Measurements from ENCODE around the gene ICOS. TPM values are rescaled to one million over a fixed set of nuclear protein-coding genes. Genes with fewer than 3 reads are reported as not detected.

Gene ICOS
- total RNA-seq, 1 donor from 2014 or later = not detected

- Mint-ChIP-seq H3K4me3 (ENCODE audit: unreplicated experiment) (no peak overlapping the region), H3K4me1 (ENCODE audit: low read depth, unreplicated experiment) (no peaks in the 10 kb centered on the region), H3K9me3 (ENCODE audit: unreplicated experiment) (no peaks in the 10 kb centered on the region), H3K36me3 (ENCODE audit: unreplicated experiment) (no peaks in the 10 kb centered on the region), H3K27me3 (ENCODE audit: unreplicated experiment) (no peaks in the 10 kb centered on the region), H3K27ac (ENCODE audit: unreplicated experiment) (no peak overlapping the region)
- TF ChIP-seq CTCF (IDR thresholded peaks at IDR 0.05; ENCODE audit: partially characterized antibody, unreplicated experiment) = no peak
- DNase-seq = no peak
Observed at GRCh38 chr2:203994735-203995134, 58.2 kb downstream of the ICOS start.

- H3K27ac Mint-ChIP-seq (ENCODE audit: unreplicated experiment) = no peak overlapping the region
- TF ChIP-seq CTCF (IDR thresholded peaks at IDR 0.05; ENCODE audit: partially characterized antibody, unreplicated experiment) = no peak
- H3K4me3 Mint-ChIP-seq (ENCODE audit: unreplicated experiment) = no peak overlapping the region
- H3K9me3 Mint-ChIP-seq (ENCODE audit: unreplicated experiment) = no peaks in the 10 kb centered on the region
- no peaks in the 10 kb centered on the region for H3K4me1 Mint-ChIP-seq (ENCODE audit: low read depth, unreplicated experiment)
- no peak for DNase-seq
- no peaks in the 10 kb centered on the region for H3K27me3 Mint-ChIP-seq (ENCODE audit: unreplicated experiment)
- no peaks in the 10 kb centered on the region for H3K36me3 Mint-ChIP-seq (ENCODE audit: unreplicated experiment)
Observed at GRCh38 chr2:203996692-203997091, 60.1 kb downstream of the ICOS start.

- Mint-ChIP-seq H3K4me1 (ENCODE audit: low read depth, unreplicated experiment) (no peaks in the 10 kb centered on the region), H3K36me3 (ENCODE audit: unreplicated experiment) (no peaks in the 10 kb centered on the region), H3K9me3 (ENCODE audit: unreplicated experiment) (no peaks in the 10 kb centered on the region), H3K27me3 (ENCODE audit: unreplicated experiment) (no peaks in the 10 kb centered on the region), H3K27ac (ENCODE audit: unreplicated experiment) (no peak overlapping the region), H3K4me3 (ENCODE audit: unreplicated experiment) (no peak overlapping the region)
- no peak for DNase-seq
- TF ChIP-seq CTCF (IDR thresholded peaks at IDR 0.05; ENCODE audit: partially characterized antibody, unreplicated experiment) = no peak
Observed at GRCh38 chr2:203997481-203997880, 60.9 kb downstream of the ICOS start.

GRCh38 chr2:203997980-203998809, 61.6 kb downstream of the ICOS start:
- Mint-ChIP-seq H3K4me3 (ENCODE audit: unreplicated experiment) (no peak overlapping the region), H3K27ac (ENCODE audit: unreplicated experiment) (no peak overlapping the region), H3K27me3 (ENCODE audit: unreplicated experiment) (no peaks in the 10 kb centered on the region), H3K4me1 (ENCODE audit: low read depth, unreplicated experiment) (no peaks in the 10 kb centered on the region), H3K9me3 (ENCODE audit: unreplicated experiment) (no peaks in the 10 kb centered on the region), H3K36me3 (ENCODE audit: unreplicated experiment) (no peaks in the 10 kb centered on the region)
- DNase-seq = no peak
- no peak for TF ChIP-seq CTCF (IDR thresholded peaks at IDR 0.05; ENCODE audit: partially characterized antibody, unreplicated experiment)

GRCh38 chr2:203999835-204000234, 63.3 kb downstream of the ICOS start:
- Mint-ChIP-seq H3K27me3 (ENCODE audit: unreplicated experiment) (no peaks in the 10 kb centered on the region), H3K4me1 (ENCODE audit: low read depth, unreplicated experiment) (no peaks in the 10 kb centered on the region), H3K27ac (ENCODE audit: unreplicated experiment) (no peak overlapping the region), H3K36me3 (ENCODE audit: unreplicated experiment) (no peaks in the 10 kb centered on the region), H3K4me3 (ENCODE audit: unreplicated experiment) (no peak overlapping the region), H3K9me3 (ENCODE audit: unreplicated experiment) (no peaks in the 10 kb centered on the region)
- no peak for TF ChIP-seq CTCF (IDR thresholded peaks at IDR 0.05; ENCODE audit: partially characterized antibody, unreplicated experiment)
- DNase-seq = no peak

All from glutamatergic neuron (in vitro differentiated cells).